ENCODE measurements around the gene FFAR3.

Gene FFAR3

GRCh38 chr19:35357867-35358573 lies at the start of gene FFAR3:
Gene FFAR3, plus strand, starts transcription at chr19:35358460. Its CDS starts 431 bp downstream, at chr19:35358891.
- no peak for DNase-seq (ENCODE audit: low read depth in 2 of 2)

- DNase-seq (ENCODE audit: low read depth in 2 of 2): no peak
Observed at GRCh38 chr19:35308910-35309309, 49.4 kb upstream of the FFAR3 start.

- no peak for DNase-seq (ENCODE audit: low read depth in 2 of 2)
Observed at GRCh38 chr19:35309481-35310279, 48.6 kb upstream of the FFAR3 start.

- no peak for DNase-seq (ENCODE audit: low read depth in 2 of 2)
Observed at GRCh38 chr19:35310331-35310730, 47.9 kb upstream of the FFAR3 start.

GRCh38 chr19:35310811-35311465 lies 47.3 kb upstream of the FFAR3 start:
- no peak for DNase-seq (ENCODE audit: low read depth in 2 of 2)

- DNase-seq (ENCODE audit: low read depth in 2 of 2): no peak
Observed at GRCh38 chr19:35311901-35312665, 46.2 kb upstream of the FFAR3 start.

GRCh38 chr19:35313587-35313986 lies 44.7 kb upstream of the FFAR3 start:
- DNase-seq (ENCODE audit: low read depth in 2 of 2): no peak

GRCh38 chr19:35314031-35314430 lies 44.2 kb upstream of the FFAR3 start:
- DNase-seq (ENCODE audit: low read depth in 2 of 2): no peak

- DNase-seq (ENCODE audit: low read depth in 2 of 2): no peak
Observed at GRCh38 chr19:35314858-35315470, 43.3 kb upstream of the FFAR3 start.

GRCh38 chr19:35315883-35316282 lies 42.4 kb upstream of the FFAR3 start:
- DNase-seq (ENCODE audit: low read depth in 2 of 2): no peak

- DNase-seq (ENCODE audit: low read depth in 2 of 2): no peak
Observed at GRCh38 chr19:35316560-35316959, 41.7 kb upstream of the FFAR3 start.

- no peak for DNase-seq (ENCODE audit: low read depth in 2 of 2)
Observed at GRCh38 chr19:35317464-35318043, 40.7 kb upstream of the FFAR3 start.

GRCh38 chr19:35318679-35319448 lies 39.4 kb upstream of the FFAR3 start:
- DNase-seq (ENCODE audit: low read depth in 2 of 2): no peak

GRCh38 chr19:35320065-35320713 lies 38.1 kb upstream of the FFAR3 start:
- DNase-seq (ENCODE audit: low read depth in 2 of 2): no peak

GRCh38 chr19:35321291-35321690 lies 37.0 kb upstream of the FFAR3 start:
- no peak for DNase-seq (ENCODE audit: low read depth in 2 of 2)

GRCh38 chr19:35322014-35322413 lies 36.2 kb upstream of the FFAR3 start:
- no peak for DNase-seq (ENCODE audit: low read depth in 2 of 2)

GRCh38 chr19:35327642-35328041 lies 30.6 kb upstream of the FFAR3 start:
- no peak for DNase-seq (ENCODE audit: low read depth in 2 of 2)

GRCh38 chr19:35328851-35329285 lies 29.4 kb upstream of the FFAR3 start, which contains the start of gene CD22:
Gene CD22, plus strand, starts transcription at chr19:35329187. Its CDS starts 2,854 bp downstream, at chr19:35332041.
- no peak for DNase-seq (ENCODE audit: low read depth in 2 of 2)

GRCh38 chr19:35329323-35329722 lies 28.9 kb upstream of the FFAR3 start:
- DNase-seq (ENCODE audit: low read depth in 2 of 2): no peak

GRCh38 chr19:35330475-35330874 lies 27.8 kb upstream of the FFAR3 start:
- no peak for DNase-seq (ENCODE audit: low read depth in 2 of 2)
